Skin of body (tissue), 2 donors: Measurements from ENCODE around the gene DPP6. TPM values are rescaled to one million over a fixed set of nuclear protein-coding genes. Genes with fewer than 3 reads are reported as not detected.

ENCODE experiments used
- DNase-seq: peaks from one replicate; lab custom pipeline; 2025; lab: John Stamatoyannopoulos, UW
- total RNA-seq: library from RNA; depleted of rRNA; stranded (reverse); fragments of >200 nt; gene quantifications from one replicate; pipeline ENCODE4 v1.2.3, GENCODE V29; 2014

The DPP6 gene
- total RNA-seq, 1 donor from 2014 or later = 2.0 TPM

DNA sequence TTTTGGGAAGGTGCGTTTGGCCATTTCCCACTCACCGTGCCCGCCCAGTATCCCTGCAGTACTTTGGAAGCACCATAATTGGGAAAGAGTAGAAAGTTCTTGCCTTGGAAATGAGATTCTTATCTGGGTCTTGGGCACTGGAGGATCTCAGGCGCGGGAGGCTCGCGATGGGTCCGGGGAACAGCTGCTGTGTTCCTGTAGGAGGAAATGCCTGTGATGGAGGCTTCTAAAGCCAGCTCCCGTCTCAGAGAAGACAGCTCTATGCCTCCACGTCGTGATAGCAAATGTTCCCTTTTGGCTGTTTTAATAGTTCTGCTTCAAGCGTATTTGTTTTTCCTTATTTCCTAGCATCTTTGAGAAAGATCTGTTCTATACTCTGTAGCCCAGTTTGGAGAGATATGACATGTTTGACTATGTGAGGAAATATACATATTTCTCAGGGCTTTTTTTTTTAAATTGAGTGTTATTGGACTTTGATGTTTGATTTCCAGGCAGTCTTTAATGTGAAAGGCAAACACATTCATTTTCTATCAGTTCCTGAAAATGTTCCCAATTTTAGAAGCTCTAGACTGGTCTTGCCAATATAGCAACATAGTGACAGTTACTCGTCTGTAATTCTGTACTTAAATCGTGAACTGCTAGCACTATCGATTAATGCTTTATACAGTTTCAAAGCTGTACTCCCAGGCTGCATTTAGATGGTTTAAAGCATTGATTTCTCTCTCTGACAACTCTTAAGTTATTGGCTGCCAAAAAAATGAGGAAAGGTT lies 280.8 kb downstream of the DPP6 start:
- no peak for DNase-seq

DNA sequence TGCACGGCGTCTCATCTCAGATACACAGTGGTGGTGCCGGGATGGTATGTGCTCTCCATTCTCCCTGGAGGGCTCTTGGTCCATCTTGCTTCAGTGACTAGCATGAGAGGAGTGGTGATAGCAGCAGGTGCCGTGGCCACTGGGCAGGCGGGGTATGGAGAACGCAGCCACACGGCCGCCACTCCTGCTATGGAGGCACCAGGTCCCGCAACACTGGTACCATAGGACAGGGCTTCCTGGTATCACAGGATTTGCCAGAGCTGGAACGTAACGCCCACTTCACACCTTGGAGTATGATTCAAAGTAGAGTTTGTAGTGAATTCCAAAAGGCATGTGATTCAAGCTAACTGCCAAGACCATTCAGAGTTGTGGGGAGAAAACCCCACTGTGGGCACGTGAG lies 284.1 kb downstream of the DPP6 start:
- no peak for DNase-seq

DNA sequence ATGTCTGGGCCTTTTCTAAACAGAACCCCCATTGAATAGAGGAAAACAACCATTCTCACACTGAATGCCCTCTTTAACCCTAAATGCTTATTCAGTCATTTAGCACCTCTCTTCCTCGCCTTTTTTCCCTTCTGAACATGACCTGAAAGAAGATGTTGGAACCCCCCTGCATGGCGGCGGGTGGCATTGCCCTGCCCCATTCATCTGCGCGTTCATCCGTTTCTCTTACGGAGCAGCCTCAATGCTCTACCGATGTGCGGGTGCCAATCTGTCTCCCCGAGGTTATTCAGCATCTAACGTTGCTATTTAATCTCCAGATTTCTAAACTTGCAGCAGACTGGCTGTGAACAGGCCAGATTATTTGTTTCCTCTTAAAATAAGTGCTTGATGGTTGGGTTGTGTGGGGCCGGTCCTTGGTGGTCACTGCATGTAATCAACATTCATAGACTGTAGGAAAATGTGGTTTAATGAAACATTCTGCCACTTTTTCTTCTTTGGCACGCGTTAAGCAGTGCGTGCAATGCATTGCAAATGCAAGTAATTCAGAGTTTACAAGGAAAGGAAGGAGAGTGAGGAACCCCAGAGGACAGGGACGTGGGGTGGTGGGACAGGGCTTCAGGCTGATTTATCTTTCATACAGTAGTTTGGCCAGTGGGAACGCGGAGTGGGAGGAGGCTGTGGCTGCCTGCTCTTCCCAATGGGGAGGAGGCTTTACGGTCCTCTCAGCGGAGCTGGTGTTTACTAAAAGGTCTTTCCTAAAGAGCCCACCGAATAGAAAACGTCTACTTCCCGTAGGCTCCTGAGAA lies 286.7 kb downstream of the DPP6 start:
- no peak for DNase-seq

DNA sequence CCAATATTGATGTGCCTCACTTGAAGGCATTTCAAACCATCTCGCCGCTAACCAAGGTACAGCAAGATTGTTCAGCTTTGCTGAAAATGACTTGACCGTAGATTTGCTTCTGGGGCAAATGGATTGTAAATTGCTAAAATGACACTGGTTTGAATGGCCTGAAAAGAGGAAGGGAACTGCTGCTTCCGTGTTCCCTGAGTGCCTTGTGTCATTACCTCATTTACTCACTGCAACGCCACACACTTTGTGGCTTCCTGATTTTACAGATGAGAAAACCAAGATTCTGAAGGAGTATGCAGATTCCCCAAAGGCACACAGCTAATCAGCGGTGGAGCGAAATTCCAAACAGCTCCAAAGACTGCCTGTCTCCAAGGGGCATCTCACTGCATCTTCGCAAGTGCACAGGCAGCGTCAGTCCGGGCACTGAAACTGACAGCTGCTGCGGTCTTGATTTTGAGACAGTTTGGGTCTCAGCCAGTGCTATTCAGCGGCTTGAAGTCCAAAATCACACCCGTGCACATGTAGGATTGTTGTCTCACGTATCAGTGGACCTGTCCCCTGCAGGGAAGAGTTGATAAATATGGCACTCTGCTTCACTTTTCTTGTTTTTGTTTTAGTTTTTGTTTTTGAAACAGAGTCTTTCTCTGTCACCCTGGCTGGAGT lies 290.9 kb downstream of the DPP6 start:
- DNase-seq = no peak

DNA sequence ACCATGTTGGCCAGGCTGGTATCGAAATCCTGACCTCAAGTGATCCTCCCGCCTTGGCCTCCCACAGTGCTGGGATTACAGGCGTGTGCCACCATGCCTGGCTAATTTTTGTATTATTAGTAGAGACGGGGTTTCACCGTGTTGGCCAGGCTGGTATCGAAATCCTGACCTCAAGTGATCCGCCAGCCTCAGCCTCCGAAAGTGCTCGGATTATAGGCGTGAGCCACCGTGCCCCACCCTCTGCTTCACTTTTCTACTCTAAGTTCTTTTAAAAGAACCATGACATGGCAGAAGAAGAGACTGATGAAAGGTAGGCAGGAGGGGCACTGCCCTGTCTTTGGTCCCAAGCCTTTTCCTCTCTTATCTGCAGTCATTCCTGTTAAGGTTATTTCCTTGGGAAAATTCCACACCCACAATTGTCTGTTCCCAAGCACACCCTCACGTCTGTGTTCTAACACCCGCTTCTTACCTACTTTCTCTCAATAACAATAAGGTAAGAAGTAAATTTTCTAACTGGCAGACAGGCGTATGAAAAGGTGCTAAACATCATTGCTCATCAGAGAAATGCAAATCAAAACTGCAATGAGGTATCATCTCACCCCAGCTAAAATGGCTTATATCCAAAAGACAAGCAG lies 291.7 kb downstream of the DPP6 start:
- DNase-seq = no peak

DNA sequence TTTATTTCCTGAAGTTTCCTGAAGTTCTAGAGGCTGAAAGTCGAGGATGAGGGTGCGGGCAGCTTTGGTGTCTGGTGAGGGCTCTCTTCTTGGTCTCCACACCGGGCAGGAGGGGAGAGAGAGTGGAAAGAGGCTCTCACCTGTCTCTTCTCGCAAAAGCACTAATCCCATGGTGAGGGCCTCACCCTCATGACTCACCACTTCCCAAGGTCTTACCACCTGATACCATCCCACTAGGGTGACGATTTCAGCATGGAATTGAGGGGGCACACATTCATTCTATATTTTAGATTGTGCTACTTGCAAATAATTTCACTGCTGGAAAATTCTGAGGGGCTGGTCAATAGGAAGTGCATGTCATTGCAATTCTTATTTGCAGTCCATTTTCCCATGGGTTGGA lies 292.9 kb downstream of the DPP6 start:
- no peak for DNase-seq

DNA sequence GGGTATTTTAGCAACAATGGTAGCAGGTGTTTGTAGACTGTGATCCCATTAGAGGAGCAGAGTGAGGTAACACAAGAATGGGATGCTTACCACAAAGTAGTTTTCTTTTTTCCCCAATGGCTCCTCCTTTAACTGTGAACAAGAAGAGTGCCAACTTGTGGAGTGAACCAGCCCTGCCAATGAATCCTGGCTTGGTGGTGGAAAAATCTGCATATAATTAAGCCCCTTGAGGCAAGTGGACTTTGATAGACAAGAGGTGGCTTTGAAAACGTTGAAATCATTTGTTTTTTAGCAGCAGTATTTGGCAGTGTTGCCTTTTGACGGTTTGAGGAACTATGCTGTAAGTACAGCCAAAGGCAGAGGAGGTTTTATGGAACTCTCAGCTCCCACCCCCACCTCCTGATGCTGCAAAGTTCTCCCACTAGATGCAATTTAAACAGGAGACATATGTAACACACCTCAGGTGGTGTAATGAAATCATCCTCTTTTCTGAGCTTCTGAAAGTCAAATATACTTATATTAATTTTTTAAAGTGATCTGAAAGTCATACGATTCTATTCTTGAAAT lies 295.6 kb downstream of the DPP6 start:
- DNase-seq = no peak

DNA sequence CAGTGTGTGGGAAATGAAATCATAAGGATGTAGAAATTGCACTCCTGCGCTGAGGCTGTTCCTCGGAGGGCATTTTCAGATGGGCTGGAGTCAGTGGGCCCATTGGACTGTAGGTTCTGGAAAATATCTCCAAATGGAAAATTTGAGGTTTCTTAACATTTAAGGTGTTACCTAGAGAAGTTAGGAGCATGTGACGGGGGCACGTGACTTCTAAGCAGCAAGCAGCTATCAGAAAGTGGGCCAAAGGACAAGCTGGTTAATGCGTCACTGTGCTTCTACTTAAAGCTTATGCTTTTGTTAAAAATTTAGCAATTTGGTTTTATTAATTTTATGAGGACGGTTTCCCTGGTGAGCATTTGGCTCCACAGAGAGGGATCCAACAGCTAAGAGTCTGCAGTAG lies 298.7 kb downstream of the DPP6 start:
- DNase-seq = no peak

DNA sequence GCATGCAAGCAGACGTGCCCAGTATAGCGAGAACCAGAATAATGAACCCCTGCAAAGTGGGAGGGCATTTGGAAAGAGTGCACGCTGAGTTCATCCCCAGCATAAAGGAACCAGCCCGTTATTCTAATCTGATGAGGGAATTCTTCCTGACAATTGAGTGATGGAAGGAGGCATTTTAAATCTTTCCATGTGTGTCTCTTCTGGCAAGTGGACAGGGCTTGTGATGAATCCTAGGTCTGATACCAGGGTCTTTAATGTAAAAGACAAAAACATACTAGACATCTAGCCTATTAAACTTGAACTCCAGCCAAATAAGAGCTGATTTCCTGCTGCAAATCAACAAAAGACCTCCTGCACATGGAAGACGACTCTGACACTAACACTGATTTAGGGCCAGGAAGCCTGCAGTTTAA lies 301.2 kb downstream of the DPP6 start:
- DNase-seq = no peak

DNA sequence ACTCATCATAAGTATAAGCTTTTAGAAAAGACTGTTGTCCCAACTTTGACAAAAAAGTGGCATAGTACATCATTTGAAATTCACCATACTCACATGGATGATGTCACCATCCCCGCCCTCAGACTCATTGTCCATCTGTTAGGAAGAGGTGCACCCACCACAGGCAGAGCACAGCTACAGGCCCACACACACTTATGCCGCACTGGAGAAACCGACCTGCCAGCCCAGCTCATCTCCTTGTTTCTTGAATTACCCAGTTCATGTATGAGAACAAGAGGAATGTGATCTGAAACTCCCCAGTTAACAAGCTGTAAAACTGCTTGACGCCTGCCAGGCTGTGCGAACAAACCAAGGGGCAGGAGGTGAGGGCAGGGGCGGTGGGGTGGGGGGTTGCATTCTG lies 312.0 kb downstream of the DPP6 start:
- DNase-seq = no peak

DNA sequence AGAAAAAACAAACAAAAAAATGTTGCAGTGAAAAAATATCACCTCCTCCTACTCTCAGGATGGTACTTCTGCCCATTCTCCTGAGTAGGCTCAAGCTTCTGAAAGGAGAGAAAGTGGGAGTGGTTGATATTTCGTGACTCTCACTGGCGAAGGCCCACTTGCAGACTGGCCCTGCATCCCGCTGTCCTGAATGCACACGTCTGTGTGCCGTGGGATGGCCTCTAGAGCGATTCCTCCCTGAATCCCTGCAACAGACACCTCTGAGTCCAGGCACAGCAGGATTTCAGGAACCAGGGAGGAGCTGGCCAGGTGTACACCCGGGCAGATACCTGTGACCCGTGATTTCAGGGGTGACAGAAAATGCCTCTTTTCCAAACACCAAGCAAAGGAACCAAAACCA lies 319.2 kb downstream of the DPP6 start:
- no peak for DNase-seq

DNA sequence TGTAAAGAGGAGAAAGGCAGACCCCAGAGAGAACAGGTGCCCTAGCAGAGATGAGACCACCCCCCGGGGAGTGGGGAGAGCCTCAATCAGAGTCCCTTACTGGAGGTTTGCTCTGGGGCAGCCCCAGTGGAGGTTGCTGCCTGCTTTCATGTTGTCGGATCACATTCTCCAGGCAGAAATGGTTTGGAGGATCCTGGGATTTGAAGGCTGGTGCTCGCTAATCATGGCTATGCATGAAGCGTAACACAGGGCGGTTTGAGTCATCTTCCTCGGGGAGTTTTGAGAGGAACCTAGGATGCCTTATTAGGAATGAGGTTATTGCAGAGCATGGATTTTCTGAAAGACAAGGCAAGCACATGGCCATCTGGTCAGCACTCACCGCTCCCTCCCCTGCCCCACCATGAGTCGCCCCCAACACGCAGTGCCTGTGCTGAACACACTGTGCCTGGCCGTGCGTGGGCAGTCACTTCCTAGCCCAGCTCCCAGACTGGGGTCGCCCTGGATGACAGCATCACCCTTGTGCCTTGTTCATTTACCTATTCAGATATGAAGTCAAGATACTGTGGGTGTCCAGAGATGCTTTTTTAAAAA lies 319.9 kb downstream of the DPP6 start:
- DNase-seq = no peak

DNA sequence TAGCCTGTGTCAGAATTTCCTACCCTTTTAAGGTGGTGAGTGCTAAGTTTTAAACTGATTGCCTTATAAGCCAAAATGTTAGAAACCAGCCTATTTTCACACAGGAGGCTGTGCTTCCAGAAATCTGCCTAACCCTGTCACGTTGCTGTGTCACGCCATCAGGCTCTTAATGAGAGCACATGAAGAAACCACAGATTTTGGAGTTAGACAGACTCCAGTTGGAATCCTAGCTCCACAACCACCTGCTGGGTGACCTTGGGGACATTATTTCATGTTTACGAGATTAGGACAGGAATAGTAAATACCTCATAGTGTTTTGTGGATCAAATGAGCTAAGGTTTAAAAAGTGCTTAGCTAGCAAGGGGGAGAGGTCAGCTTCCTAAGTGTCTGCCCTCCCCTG lies 321.8 kb downstream of the DPP6 start:
- no peak for DNase-seq

DNA sequence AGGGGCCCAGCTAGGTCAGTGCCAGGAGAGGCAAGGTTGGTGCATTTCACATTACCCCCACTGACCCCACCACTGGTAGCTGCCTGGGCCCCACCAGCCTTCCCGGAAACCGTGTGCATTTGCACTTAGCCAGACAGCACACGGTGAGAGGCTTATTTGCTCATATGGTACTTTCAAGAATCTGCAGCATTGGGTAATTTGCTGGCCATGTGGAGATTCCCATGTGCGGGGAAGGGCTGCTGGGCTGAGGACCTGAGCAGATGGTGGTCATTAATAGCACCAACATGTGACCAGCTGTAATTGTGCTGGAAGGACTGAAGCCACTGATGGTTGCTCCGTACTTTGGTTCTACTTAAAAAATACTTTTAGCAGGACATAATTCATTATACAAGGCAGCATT lies 323.8 kb downstream of the DPP6 start:
- DNase-seq = no peak

DNA sequence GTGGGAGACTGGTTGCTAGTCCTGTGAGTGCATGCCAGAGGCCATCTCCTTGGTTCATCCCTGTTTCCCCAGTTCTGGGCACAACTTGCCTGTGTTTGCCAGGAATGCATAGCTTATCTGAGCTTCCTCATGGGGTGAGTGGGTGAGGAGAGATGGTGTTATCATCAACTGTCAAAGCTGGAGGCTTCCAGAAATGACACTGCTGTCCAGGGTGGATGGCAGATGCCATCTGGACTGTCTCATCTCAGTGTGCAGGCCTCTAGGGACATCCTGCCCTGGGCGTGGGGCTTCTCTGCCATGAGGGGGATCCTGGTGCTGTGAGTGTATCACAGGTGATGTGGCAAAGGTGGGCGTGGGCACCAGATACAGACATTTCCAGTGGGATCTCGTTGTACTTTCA lies 328.6 kb downstream of the DPP6 start:
- DNase-seq = no peak

DNA sequence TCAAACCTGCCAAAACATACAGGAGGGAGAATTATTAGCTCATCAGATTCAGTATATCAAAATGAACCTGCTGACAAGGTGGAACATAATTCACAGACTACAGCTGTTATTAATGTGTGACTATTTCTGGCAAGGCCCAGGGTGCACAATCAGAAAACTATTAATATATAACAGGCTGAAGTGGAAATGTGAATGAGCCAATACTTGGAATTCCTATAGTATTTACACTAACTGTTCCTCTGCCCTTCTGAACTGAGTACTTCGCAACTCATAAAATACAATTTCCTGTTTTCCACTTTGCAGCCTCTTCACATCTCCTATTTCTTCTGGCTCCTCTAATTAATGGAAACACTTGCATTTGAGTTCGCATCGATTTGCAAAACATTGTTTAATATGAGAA lies 330.8 kb downstream of the DPP6 start:
- DNase-seq = peak; percentile 61

DNA sequence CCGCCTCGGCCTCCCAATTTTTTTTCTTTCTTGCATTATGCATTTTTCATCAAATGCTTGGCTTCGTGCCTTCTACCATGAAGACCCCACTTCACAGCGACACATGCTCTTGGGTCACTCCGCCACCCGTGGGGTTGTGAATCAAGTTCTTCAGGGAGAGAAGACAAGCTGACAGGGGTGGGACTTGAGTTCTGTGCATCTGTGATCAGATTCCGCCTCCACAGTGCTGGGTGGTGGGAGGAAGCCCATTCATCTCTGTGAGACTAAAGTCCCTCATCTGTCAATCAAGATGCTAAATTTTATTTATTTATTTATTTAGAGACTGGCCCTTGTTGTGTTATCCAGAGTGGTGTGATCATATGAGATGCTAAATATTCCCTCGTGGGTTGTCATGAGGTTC lies 333.0 kb downstream of the DPP6 start:
- no peak for DNase-seq

DNA sequence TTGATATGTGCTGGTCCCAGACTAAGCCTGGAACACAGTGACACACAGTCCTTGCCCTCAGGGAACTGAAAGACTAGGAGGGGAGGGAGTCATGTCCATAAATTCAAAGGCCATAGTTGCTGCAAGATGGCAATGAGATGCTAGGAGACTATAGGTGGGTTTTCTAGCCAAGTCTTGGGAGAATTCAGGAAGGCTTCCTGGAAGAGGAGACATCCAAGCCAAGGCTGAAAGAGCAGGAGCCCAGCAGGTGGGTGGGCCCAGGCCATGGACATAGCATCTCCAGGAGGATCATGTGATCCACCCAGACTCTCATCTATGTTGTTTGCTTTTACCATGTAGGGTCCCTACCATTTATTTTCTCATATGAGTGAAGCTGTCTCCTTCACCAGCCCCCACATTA lies 335.1 kb downstream of the DPP6 start:
- no peak for DNase-seq

DNA sequence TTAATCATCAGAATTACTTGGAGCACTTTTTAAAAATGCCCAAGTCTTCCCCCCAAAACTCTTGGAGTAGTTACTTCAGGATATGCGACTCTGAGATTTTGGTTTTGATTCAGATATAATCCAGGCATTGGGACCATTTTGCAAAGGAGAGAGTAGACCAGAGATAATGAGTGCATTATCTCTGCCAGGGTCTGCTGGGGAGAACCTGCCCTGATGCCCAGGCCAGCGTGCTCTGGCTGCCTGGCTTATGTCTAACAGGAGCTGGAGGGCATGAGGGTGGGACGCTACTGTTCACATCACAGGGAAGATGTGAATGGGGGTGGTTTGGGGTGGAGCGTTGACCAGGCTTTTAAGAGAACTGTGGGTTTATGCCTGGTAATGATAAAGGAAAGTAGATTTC lies 336.2 kb downstream of the DPP6 start:
- DNase-seq = no peak

DNA sequence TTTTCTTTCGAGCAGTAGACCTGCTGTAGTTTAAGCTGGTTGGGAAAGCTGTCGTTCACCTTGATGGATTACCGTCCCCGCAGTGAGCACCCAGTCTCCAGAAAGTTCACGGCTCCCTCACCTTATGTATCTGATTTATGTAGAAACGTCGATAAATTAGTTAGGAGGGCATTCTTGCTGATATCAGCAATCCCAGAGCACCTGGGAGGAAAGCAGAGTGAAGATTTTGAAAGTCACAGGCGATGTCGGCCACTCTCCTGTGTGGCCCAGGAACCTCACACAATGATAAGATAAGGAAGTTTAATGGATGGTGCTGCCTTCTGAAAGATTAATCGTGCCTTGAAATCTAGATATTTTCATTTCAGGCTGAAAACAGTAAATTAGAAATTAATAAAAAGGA lies 336.8 kb downstream of the DPP6 start:
- DNase-seq = no peak

DNA sequence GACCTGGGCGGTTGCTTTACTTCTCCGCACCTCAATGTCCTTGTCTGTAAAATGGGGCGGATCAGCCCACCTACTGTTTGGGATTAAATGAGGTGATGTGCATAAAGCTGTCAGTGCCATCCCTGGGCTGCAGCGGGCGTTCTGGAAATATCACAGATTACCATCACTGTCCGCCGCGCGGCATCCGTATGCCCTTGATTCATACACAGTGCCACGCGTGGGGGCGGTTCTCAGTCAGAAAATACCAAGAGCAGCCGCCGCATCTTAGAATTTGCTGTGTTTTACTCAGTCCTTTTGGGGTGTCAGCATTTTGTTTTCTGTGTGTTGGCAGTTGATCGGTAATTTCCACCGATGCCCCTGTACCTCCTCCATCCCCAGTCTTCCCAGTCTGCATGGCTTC lies 338.8 kb downstream of the DPP6 start:
- DNase-seq = no peak
